Gastrocnemius medialis (tissue), 4 donors: ENCODE results near the gene ATP2A2.
"Not testable (repeated sequence)": the region's sequence is repeated elsewhere in the genome, so short reads cannot be mapped to it uniquely, and the experiment has no call there.

ENCODE experiments used
- POLR2A ChIP-seq, 2 donors: fragments of 450-650 bp; IDR thresholded peaks; one replicate each; pipeline ENCODE4 v1.6.1; 2017; ENCODE audit warnings: antibody characterized with exemption in 2 of 2, mild to moderate bottlenecking in 2 of 2, moderate library complexity in 2 of 2
- TF ChIP-seq, protein P1 (sequence below), 5 experiments: fragments of 450-650 bp in 3 of 5; fragments of 200-600 bp in 2 of 5; sonication (generic) in 2 of 5; IDR thresholded peaks in 4 of 5; conservative IDR thresholded peaks in 1 of 5; 1 replicate in 4 of 5; 2 replicates in 1 of 5; pipeline ENCODE4 v1.5.1; 2016 to 2019; ENCODE audit warnings: antibody characterized with exemption in 5 of 5, mild to moderate bottlenecking in 3 of 5, moderate library complexity in 3 of 5

DNA sequence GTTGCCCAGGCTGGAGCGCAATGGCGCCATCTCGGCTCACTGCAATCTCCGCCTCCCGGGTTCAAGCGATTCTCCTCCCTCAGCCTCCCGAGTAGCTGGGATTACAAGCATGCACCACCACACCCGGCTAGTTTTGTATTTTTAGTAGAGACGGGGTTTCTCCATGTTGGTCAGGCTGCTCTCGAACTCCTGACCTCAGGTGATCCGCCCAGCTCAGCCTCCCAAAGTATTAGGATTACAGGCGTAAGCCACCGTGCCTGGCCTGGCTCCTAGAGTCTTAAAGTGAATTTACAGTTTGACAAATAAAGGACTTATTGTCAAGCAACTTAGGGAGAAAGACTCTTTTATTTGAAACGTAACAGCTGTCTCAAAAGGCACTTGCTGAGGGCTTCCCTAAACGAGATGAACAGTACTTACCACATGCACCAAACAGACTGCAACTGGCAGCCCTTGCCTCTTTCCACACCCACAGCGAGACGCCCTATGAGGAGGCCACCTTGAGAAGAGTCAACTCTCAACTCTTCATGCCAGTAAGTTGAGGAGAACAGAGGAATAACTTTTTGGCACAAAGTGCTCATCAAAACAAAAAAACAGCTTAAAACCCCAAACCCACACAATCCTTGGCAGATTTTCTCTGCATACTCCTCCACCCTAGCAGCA lies 97.2 kb downstream of the ATP2A2 start:
- TF ChIP-seq, protein P1, sequence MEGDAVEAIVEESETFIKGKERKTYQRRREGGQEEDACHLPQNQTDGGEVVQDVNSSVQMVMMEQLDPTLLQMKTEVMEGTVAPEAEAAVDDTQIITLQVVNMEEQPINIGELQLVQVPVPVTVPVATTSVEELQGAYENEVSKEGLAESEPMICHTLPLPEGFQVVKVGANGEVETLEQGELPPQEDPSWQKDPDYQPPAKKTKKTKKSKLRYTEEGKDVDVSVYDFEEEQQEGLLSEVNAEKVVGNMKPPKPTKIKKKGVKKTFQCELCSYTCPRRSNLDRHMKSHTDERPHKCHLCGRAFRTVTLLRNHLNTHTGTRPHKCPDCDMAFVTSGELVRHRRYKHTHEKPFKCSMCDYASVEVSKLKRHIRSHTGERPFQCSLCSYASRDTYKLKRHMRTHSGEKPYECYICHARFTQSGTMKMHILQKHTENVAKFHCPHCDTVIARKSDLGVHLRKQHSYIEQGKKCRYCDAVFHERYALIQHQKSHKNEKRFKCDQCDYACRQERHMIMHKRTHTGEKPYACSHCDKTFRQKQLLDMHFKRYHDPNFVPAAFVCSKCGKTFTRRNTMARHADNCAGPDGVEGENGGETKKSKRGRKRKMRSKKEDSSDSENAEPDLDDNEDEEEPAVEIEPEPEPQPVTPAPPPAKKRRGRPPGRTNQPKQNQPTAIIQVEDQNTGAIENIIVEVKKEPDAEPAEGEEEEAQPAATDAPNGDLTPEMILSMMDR (IDR thresholded peaks at IDR 0.05 in 4 of 5, conservative IDR thresholded peaks at IDR 0.05 in 1 of 5), result not testable (repeated sequence)
- not testable (repeated sequence) for TF ChIP-seq POLR2A (IDR thresholded peaks at IDR 0.05)
